Body of pancreas (tissue), 4 donors: Measurements from ENCODE around the gene RPL14. TPM values are rescaled to one million over a fixed set of nuclear protein-coding genes. Genes with fewer than 3 reads are reported as not detected.
A peak's percentile ranks its signal among the peaks of the same experiment; 100 is the strongest.

Source experiments
- ATAC-seq: fragments of 150-250 bp; one replicate; pipeline ENCODE4 v1.9.1; 2016
- DNase-seq, 4 donors: peaks; one replicate each; pipeline ENCODE4 v3.0.0-alpha.2; 2019
- H3K27ac ChIP-seq, 4 donors: fragments of 200-600 bp; sonication (generic); 1 replicate in 3 of 4; 2 replicates in 1 of 4; pipeline versions ENCODE4 v1.5.1 to v1.6.1; 2016 to 2019; ENCODE audit warnings: mild to moderate bottlenecking in 1 of 4, mixed read lengths in 1 of 4, moderate library complexity in 1 of 4
- H3K27me3 ChIP-seq, 2 donors: fragments of 200-600 bp; sonication (generic); one replicate each; pipeline ENCODE4 v1.6.0; 2016; ENCODE audit warnings: mild to moderate bottlenecking in 1 of 2
- H3K36me3 ChIP-seq, 2 donors: fragments of 200-600 bp; sonication (generic); replicated peaks in 1 of 2; 2 replicates each; pipeline ENCODE4 v1.5.1; 2016; ENCODE audit warnings: low read depth in 2 of 2; ENCODE audit not compliant: insufficient read depth in 1 of 2
- H3K4me1 ChIP-seq: fragments of 200-600 bp; sonication (generic); one replicate; pipeline ENCODE4 v1.6.0; 2016
- H3K4me3 ChIP-seq, 2 donors: fragments of 200-600 bp; sonication (generic); 1 replicate in 1 of 2; 2 replicates in 1 of 2; pipeline ENCODE4 v1.5.1; 2016 to 2019
- H3K9me3 ChIP-seq, 3 donors: fragments of 200-600 bp; sonication (generic); 1 replicate in 2 of 3; 2 replicates in 1 of 3; pipeline ENCODE4 v1.5.1; 2016
- POLR2A ChIP-seq, 3 donors: fragments of 450-650 bp; IDR thresholded peaks; one replicate each; pipeline ENCODE4 v1.6.1; 2016; ENCODE audit warnings: antibody characterized with exemption in 3 of 3, mild to moderate bottlenecking in 2 of 3
- WGBS, 2 donors: methylation state at CpG; one replicate each; pipeline ENCODE4 v1.1.5; 2017; 5-methylcytosine and 5-hydroxymethylcytosine counted together
- intact Hi-C: fragments of 100-400 bp; cut with DNase I; formaldehyde crosslinking; loops from one replicate; pipeline ENCODE4 v1.15.1; 2023
- total RNA-seq, 2 donors: library from RNA; depleted of rRNA; stranded (reverse); fragments of >200 nt; gene quantifications; one replicate each; pipeline ENCODE4 v1.1.0, GENCODE V29; 2016
- TF ChIP-seq, protein P1 (sequence below), 7 experiments: fragments of 450-650 bp in 4 of 7; fragments of 200-600 bp in 3 of 7; sonication (generic) in 3 of 7; IDR thresholded peaks; one replicate each; pipeline ENCODE4 v1.5.1; 2016 to 2019; ENCODE audit warnings: antibody characterized with exemption in 7 of 7

RPL14 gene
- total RNA-seq, 2 donors from 2014 or later = 176 to 279 TPM

DNA sequence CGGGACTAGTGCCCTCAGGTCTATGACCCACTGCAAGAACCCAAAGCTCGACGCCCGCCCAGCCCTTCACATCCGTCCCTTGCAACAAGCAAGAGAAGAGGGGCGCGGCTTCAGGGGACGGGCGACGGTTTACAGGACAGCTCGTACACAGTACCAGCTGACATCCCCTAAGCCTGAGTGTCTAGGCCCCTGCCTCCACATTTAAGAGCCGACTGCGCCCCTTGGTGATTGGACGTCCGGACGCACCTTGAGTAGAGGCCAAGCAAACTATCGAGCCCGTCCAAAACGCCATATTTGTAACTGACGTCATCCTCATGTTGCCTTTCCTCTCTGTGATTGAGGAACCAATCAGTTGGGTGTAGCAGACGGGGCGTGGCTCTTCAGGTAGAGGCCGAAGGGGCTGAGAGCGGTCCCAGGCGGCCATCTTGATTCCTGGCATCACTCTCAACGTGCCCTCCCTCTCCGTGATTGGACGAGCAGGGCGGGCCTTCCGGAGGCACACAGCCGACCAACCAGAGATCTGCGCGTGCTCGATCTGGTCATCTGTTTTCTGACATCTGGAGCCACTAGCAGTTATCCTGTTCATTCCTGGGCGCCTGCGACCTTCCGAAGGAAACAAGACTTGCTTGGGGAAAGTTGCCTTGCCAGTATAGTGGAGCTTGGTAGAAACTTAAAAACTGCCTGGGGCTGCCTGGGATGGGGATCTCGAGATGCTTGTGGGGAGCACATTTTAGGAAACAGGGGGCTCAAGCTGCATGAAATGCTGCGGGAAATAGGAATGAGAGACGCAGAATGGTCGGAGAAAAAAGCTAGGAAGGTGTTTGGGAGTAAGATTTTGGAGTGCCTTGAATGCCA, 4.0 kb upstream of the RPL14 start:
- H3K9me3 ChIP-seq = no peaks in the 10 kb centered on the region
- WGBS, 2 donors = 0 to 1% methylated on average over 30 to 41 of the region's 41 CpGs
- peak; percentile 95 for ATAC-seq
- DNase-seq = peak; percentile 98 to 100 (median 99)
- peak overlapping the region; percentile 41 to 48 for H3K4me3 ChIP-seq
- intact Hi-C loops = no loop called here
- peak overlapping the region; percentile 93 to 97 (median 94) for H3K27ac ChIP-seq
- H3K36me3 ChIP-seq = no peaks in the 10 kb centered on the region
- peak; percentile 72 to 96 (median 96) for TF ChIP-seq POLR2A (IDR thresholded peaks at IDR 0.05)
- TF ChIP-seq, protein P1, sequence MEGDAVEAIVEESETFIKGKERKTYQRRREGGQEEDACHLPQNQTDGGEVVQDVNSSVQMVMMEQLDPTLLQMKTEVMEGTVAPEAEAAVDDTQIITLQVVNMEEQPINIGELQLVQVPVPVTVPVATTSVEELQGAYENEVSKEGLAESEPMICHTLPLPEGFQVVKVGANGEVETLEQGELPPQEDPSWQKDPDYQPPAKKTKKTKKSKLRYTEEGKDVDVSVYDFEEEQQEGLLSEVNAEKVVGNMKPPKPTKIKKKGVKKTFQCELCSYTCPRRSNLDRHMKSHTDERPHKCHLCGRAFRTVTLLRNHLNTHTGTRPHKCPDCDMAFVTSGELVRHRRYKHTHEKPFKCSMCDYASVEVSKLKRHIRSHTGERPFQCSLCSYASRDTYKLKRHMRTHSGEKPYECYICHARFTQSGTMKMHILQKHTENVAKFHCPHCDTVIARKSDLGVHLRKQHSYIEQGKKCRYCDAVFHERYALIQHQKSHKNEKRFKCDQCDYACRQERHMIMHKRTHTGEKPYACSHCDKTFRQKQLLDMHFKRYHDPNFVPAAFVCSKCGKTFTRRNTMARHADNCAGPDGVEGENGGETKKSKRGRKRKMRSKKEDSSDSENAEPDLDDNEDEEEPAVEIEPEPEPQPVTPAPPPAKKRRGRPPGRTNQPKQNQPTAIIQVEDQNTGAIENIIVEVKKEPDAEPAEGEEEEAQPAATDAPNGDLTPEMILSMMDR (IDR thresholded peaks at IDR 0.05) = no peak
- no peaks in the 10 kb centered on the region for H3K27me3 ChIP-seq
- peaks cover 31% of the 10 kb centered on the region for H3K4me1 ChIP-seq

DNA sequence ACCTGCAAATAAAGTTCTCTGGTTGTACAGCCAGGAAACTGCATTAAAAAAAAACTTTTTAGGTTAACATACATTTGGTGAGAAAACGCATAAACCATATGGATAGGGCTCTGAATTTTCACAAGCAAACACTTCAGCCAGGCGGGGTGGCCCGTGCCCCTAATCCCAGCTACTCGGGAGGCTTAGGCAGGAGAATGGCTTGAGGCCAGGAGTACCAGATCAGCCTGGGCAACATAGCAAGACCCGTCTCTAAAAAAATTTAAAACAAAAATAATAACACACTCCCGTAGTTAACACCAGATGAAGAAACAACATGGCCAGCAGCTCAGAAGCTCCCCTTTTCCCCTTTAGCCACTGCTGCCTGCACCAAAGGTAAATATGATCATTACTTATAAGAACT, 3.2 kb upstream of the RPL14 start:
- no peaks in the 10 kb centered on the region for H3K27me3 ChIP-seq
- DNase-seq (peak in 1 of 4 donors; percentile 23), ATAC-seq (no peak)
- H3K4me3 ChIP-seq = no peak overlapping the region
- peaks cover 40% of the 10 kb centered on the region for H3K4me1 ChIP-seq
- H3K36me3 ChIP-seq = peaks cover under 1 to 5% of the 10 kb centered on the region in 2 donors
- 18 to 24% methylated on average over 6 of the region's 6 CpGs for WGBS, 2 donors
- peak overlapping the region in 3 of 4 donors; percentile 85 to 97 (median 95) for H3K27ac ChIP-seq
- TF ChIP-seq, protein P1 (IDR thresholded peaks at IDR 0.05) = no peak
- TF ChIP-seq POLR2A (IDR thresholded peaks at IDR 0.05) = no peak
- H3K9me3 ChIP-seq = no peaks in the 10 kb centered on the region
- intact Hi-C loops = no loop called here

DNA sequence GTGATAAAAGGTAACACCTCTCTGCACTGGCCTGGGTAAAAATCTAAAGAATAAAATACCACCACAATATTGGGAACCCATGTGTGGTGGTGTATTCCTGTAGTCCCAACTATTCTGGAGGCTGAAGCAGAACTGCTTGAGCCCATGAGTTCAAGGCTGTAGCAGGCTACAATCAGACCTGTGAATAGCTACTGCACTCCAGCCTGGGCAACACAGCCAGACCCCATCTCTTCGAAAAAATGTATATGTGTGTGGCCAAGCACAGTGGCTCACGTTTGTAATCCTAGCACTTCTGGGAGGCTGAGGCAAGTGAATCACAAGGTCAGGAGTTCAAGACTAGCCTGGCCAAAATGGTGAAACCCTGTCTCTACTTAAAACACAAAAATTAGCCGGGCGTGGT, 1.8 kb upstream of the RPL14 start:
- H3K36me3 ChIP-seq = peaks cover 5% of the 10 kb centered on the region in 2 donors
- no peak for DNase-seq
- WGBS, 2 donors = 73 to 81% methylated on average over 3 to 4 of the region's 4 CpGs
- no peaks in the 10 kb centered on the region for H3K9me3 ChIP-seq
- no peaks in the 10 kb centered on the region for H3K27me3 ChIP-seq
- intact Hi-C loops = no loop called here
- peaks cover 45% of the 10 kb centered on the region for H3K4me1 ChIP-seq
- TF ChIP-seq, protein P1 (IDR thresholded peaks at IDR 0.05) = no peak
- TF ChIP-seq POLR2A (IDR thresholded peaks at IDR 0.05) = no peak
- no peak overlapping the region for H3K27ac ChIP-seq
- H3K4me3 ChIP-seq = no peak overlapping the region
- ATAC-seq = no peak

DNA sequence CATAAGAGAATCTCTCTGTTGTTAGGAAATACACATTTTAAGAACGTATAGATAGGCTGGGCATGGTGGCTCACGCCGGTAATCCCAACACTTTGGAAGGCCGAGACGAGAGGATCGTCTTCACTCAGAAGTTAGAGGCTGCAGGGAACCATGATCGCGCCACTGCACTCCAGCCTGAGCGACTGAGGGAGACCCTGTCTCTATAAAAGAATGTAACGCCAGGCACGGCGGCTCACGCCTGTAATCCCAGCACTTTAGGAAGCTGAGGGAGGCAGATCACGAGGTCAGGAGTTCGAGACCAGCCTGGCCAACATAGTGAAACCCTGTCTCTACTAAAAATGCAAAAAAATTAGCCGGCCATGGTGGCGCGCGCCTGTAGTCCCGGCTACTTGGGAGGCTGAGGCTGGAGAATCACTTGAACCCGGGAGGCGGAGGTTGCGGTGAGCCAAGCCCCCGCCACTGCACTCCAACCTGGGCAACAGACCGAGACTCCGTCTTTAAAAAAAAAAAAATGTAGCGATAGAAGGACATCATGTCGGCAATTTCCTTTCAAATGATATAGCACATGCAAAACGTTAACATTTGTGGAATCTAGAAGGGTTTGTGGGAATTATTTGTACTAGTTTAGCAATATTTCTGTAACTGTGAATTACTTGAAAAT, 730 bp upstream of the RPL14 start:
- peaks cover 5% of the 10 kb centered on the region in 2 donors for H3K36me3 ChIP-seq
- intact Hi-C loops = no loop called here
- no peaks in the 10 kb centered on the region for H3K27me3 ChIP-seq
- H3K4me1 ChIP-seq = peaks cover 47% of the 10 kb centered on the region
- TF ChIP-seq POLR2A (IDR thresholded peaks at IDR 0.05) = no peak
- TF ChIP-seq, protein P1 (IDR thresholded peaks at IDR 0.05) = no peak
- 52 to 54% methylated on average over 29 of the region's 29 CpGs for WGBS, 2 donors
- no peaks in the 10 kb centered on the region for H3K9me3 ChIP-seq
- peak overlapping the region; percentile 80 to 91 (median 86) for H3K27ac ChIP-seq
- DNase-seq (no peak), ATAC-seq (no peak)
- H3K4me3 ChIP-seq = peak overlapping the region in 1 of 2 donors; percentile 74
